HG02571 (cell line): ENCODE measurements around the gene IDH3G.

Experiments used
- ATAC-seq: cut with Tn5 transposase; IDR thresholded peaks from one replicate; pipeline ENCODE4 v1.9.1; 2021; ENCODE audit warnings: mild to moderate bottlenecking, moderate library complexity; ENCODE audit not compliant: unreplicated experiment

IDH3G gene

GRCh38 chrX:153816831-153817690 is 22.9 kb upstream of the IDH3G start:
- no peak for ATAC-seq

GRCh38 chrX:153814591-153815315 is 20.6 kb upstream of the IDH3G start:
- ATAC-seq: no peak

- no peak for ATAC-seq
Measured at GRCh38 chrX:153813161-153813560, 19.0 kb upstream of the IDH3G start.

GRCh38 chrX:153812220-153812619 is 18.0 kb upstream of the IDH3G start:
- no peak for ATAC-seq

- no peak for ATAC-seq
Measured at GRCh38 chrX:153807976-153808375, 13.8 kb upstream of the IDH3G start.

- ATAC-seq: no peak
Measured at GRCh38 chrX:153806999-153807575, 12.9 kb upstream of the IDH3G start.

GRCh38 chrX:153805436-153805835 is 11.3 kb upstream of the IDH3G start:
- no peak for ATAC-seq

GRCh38 chrX:153804621-153805020 is 10.4 kb upstream of the IDH3G start:
- no peak for ATAC-seq

- no peak for ATAC-seq
Measured at GRCh38 chrX:153804100-153804595, 10.0 kb upstream of the IDH3G start.

- ATAC-seq: no peak
Measured at GRCh38 chrX:153803211-153804099, 9.3 kb upstream of the IDH3G start.

GRCh38 chrX:153802513-153803045 is 8.4 kb upstream of the IDH3G start:
- ATAC-seq: no peak

- ATAC-seq: no peak
Measured at GRCh38 chrX:153801669-153802068, 7.5 kb upstream of the IDH3G start.

GRCh38 chrX:153800746-153801145 is 6.6 kb upstream of the IDH3G start:
- ATAC-seq: no peak

GRCh38 chrX:153800177-153800722 is 6.1 kb upstream of the IDH3G start:
- ATAC-seq: no peak

- no peak for ATAC-seq
Measured at GRCh38 chrX:153799326-153799725, 5.2 kb upstream of the IDH3G start.

- ATAC-seq: no peak
Measured at GRCh38 chrX:153797415-153798015, 3.3 kb upstream of the IDH3G start.

- ATAC-seq: no peak
Measured at GRCh38 chrX:153794897-153795816, 982 bp upstream of the IDH3G start.

GRCh38 chrX:153793291-153793690 is 884 bp downstream of the IDH3G start:
- ATAC-seq: no peak

GRCh38 chrX:153792368-153792767 is 1.8 kb downstream of the IDH3G start:
- ATAC-seq: no peak
